HepG2 (cell line): ENCODE measurements around the gene TTC22. TPM values are rescaled to one million over a fixed set of nuclear protein-coding genes. Genes with fewer than 3 reads are reported as not detected.
A peak's percentile ranks its signal among the peaks of the same experiment; 100 is the strongest.

Experiments
- ATAC-seq: fragments of 200-7000 bp; cut with Tn5 transposase; 3 replicates; pipeline ENCODE4 v1.9.1; 2020; ENCODE audit warnings: mild to moderate bottlenecking, moderate library complexity
- BruUV-seq: library from RNA; stranded (reverse); fragments of 400-500 nt; replicated peaks from 2 replicates; lab custom pipeline; 2021; lab: Mats Ljungman, UMichigan
- CTCF ChIA-PET: fragments of 300-600 bp; formaldehyde crosslinking; extraction: SDS; loops from one replicate; lab custom pipeline; 2021; ENCODE audit warnings: low total read pairs, inconsistent platforms, low intra/inter-chr PET ratio; lab: Yijun Ruan, JAX
- POLR2A ChIA-PET: fragments of 350-600 bp; sonication (Branson Sonifier 250); formaldehyde crosslinking; loops from one replicate; lab custom pipeline; 2020; ENCODE audit warnings: antibody characterized with exemption, inconsistent platforms; lab: Yijun Ruan, JAX
- DNase-seq: peaks from one replicate; pipeline ENCODE4 v3.0.0-alpha.2; 2015; ENCODE audit warnings: low spot score
- FAIRE-seq: peaks from 3 replicates; lab custom pipeline; 2011; peaks lifted over from hg19 to GRCh38; lab: Jason Lieb, UNC
- H2AFZ ChIP-seq: one replicate; pipeline ENCODE4 v1.6.1; 2011; ENCODE audit warnings: low read length, inconsistent platforms
- H3K27ac ChIP-seq: fragments of 300-600 bp; 3 replicates; pipeline ENCODE4 v1.8.0; 2011; ENCODE audit warnings: mixed run types, mild to moderate bottlenecking, mixed read lengths, low read length, inconsistent platforms; ENCODE audit not compliant: insufficient read depth; ENCODE audit errors: extremely low read length
- H3K27me3 ChIP-seq, 2 experiments: fragments of 200-600 bp in 1 of 2; 2 replicates in 1 of 2; 3 replicates in 1 of 2; pipeline versions ENCODE4 v1.6.0 to v1.8.0; 2011; ENCODE audit warnings: low read length in 2 of 2, mild to moderate bottlenecking in 2 of 2, moderate library complexity in 2 of 2, inconsistent platforms in 1 of 2; ENCODE audit not compliant: insufficient read depth in 2 of 2, control insufficient read depth in 1 of 2
- H3K36me3 ChIP-seq, 2 experiments: fragments of 200-600 bp in 1 of 2; replicated peaks in 1 of 2; 2 replicates in 1 of 2; 3 replicates in 1 of 2; pipeline versions ENCODE4 v1.5.1 to v1.8.0; 2011; ENCODE audit warnings: low read length in 2 of 2, inconsistent platforms in 1 of 2; ENCODE audit not compliant: insufficient read depth in 2 of 2, control insufficient read depth in 1 of 2
- H3K4me1 ChIP-seq: 2 replicates; pipeline ENCODE4 v1.5.1; 2012; ENCODE audit warnings: low read length, inconsistent platforms; ENCODE audit not compliant: insufficient read depth
- H3K4me2 ChIP-seq: 2 replicates; pipeline ENCODE4 v1.6.0; 2011; ENCODE audit warnings: low read depth, low read length, inconsistent platforms
- H3K4me3 ChIP-seq, 3 experiments: fragments of 200-600 bp in 1 of 3; sonication (generic), shearing (Covaris generic) in 1 of 3; replicated peaks in 1 of 3; 2 replicates each; pipeline ENCODE4 v1.5.1; 2011 to 2016; ENCODE audit warnings: low read length in 3 of 3, inconsistent platforms in 2 of 3, low read depth in 2 of 3, mild to moderate bottlenecking in 2 of 3, control low read depth in 1 of 3, mixed read lengths in 1 of 3; ENCODE audit not compliant: insufficient read depth in 1 of 3
- H3K79me2 ChIP-seq: one replicate; pipeline ENCODE4 v1.6.1; 2011; ENCODE audit warnings: low read length, inconsistent platforms; ENCODE audit not compliant: insufficient read depth
- H3K9ac ChIP-seq: 2 replicates; pipeline ENCODE4 v1.6.0; 2011; ENCODE audit warnings: mild to moderate bottlenecking, low read depth, low read length, inconsistent platforms; ENCODE audit not compliant: insufficient read depth
- H3K9me3 ChIP-seq: 2 replicates; pipeline ENCODE4 v1.5.1; 2012; ENCODE audit warnings: mild to moderate bottlenecking, low read length
- H4K20me1 ChIP-seq: 2 replicates; pipeline ENCODE4 v1.6.0; 2011; ENCODE audit warnings: inconsistent platforms, mild to moderate bottlenecking, low read length, moderate library complexity; ENCODE audit not compliant: insufficient read depth
- GATAD2A ChIP-seq: IDR thresholded peaks from 2 replicates; pipeline ENCODE4 v1.6.1; 2016
- GZF1 ChIP-seq: sonication (generic); formaldehyde crosslinking; IDR thresholded peaks from 2 replicates; pipeline ENCODE4 v1.5.1; 2020; ENCODE audit warnings: mild to moderate bottlenecking, missing genetic modification reagents
- RBAK ChIP-seq: sonication (generic); formaldehyde crosslinking; IDR thresholded peaks from 2 replicates; pipeline ENCODE4 v1.5.1; 2020; ENCODE audit warnings: mild to moderate bottlenecking, missing genetic modification reagents
- SIN3B ChIP-seq: fragments of 150-350 bp; IDR thresholded peaks from 2 replicates; pipeline ENCODE4 v1.6.1; 2014; ENCODE audit warnings: low read length
- SMAD3 ChIP-seq: sonication (generic); formaldehyde crosslinking; IDR thresholded peaks from 2 replicates; pipeline ENCODE4 v1.4.0; 2020; ENCODE audit warnings: missing genetic modification reagents
- TERF1 ChIP-seq: sonication (generic); formaldehyde crosslinking; IDR thresholded peaks from 2 replicates; pipeline ENCODE4 v1.8.0; 2022; ENCODE audit warnings: mild to moderate bottlenecking, missing genetic modification reagents, moderate library complexity
- whole genome bisulfite sequencing: methylation state at CpG from one replicate; pipeline ENCODE4 v1.1.6; 2017; ENCODE audit warnings: low lambda C conversion rate; 5-methylcytosine and 5-hydroxymethylcytosine counted together
- in situ Hi-C: cut with HindIII; loops from 2 replicates; pipeline ENCODE4 v1.10.0; 2017; ENCODE audit warnings: low pct_unique_long_range_greater_than_20kb; ENCODE audit not compliant: extremely low pct_ligation_motif_present
- intact Hi-C: fragments of 100-400 bp; cut with micrococcal nuclease; formaldehyde crosslinking; loops from one replicate; pipeline ENCODE4 v1.10.0; 2022; ENCODE audit not compliant: unreplicated experiment
- polyA plus RNA-seq, 8 experiments: library from polyadenylated mRNA; depleted of rRNA in 3 of 8; stranded (reverse) in 7 of 8; unstranded in 1 of 8; fragments of >200 nt; fragmentation: Illumina TruSeq in 4 of 8; extraction: Trizol in 4 of 8; gene quantifications; 2 replicates each; pipeline versions ENCODE4 v1.2.1 to v1.2.3, GENCODE V29; 2011 to 2016; ENCODE audit warnings: low read depth in 4 of 8, missing spikeins in 1 of 8, mixed read lengths in 1 of 8; ENCODE audit not compliant: insufficient read depth in 1 of 8
- total RNA-seq, 5 experiments: library from RNA; depleted of rRNA; stranded (reverse); fragments of >200 nt; fragmentation: Illumina TruSeq; extraction: Trizol; gene quantifications; 2 replicates each; pipeline ENCODE4 v1.2.3, GENCODE V29; 2016; ENCODE audit warnings: low read depth in 1 of 5

The TTC22 gene
- total and polyA plus RNA-seq, 2 of the 13 experiments (the other 11 are each of a cell fraction or from before 2014, with no cell fraction given), result not detected

- TF ChIP-seq GZF1 (CRISPR knock-in tag), result no peak
Measured at GRCh38 chr1:54842206-54842915, 41.2 kb upstream of the TTC22 start (continued).

GRCh38 chr1:54839824-54840223 lies 38.7 kb upstream of the TTC22 start:
- CTCF ChIA-PET, result no interaction called here
- POLR2A ChIA-PET, result no interaction called here
- Histone ChIP-seq H3K36me3 (no peaks in the 10 kb centered on the region), H3K9me3 (no peaks in the 10 kb centered on the region), H3K27ac (no peak overlapping the region), H4K20me1 (no peaks in the 10 kb centered on the region), H3K4me2 (no peak overlapping the region)
- WGBS, result 39% methylated on average over 2 of the region's 2 CpGs
- DNase-seq (no peak), FAIRE-seq (no peak), ATAC-seq (no peak)
- BruUV-seq, result no TSS peak
- TF ChIP-seq TERF1 (CRISPR knock-in tag) (no peak), SIN3B (no peak)
- TF ChIP-seq, all 625 proteins: peak for 0
- in situ Hi-C loops, result no loop called here
- Histone ChIP-seq H3K4me3 (no peak overlapping the region), H3K4me1 (peaks cover 21% of the 10 kb centered on the region), H3K79me2 (no peaks in the 10 kb centered on the region), H2AFZ (no peak overlapping the region), H3K27me3 (peaks cover 0 to 15% of the 10 kb centered on the region in 2 experiments; a peak in 4 of 5 replicates), H3K9ac (no peak overlapping the region)
- intact Hi-C loops, result no loop called here

GRCh38 chr1:54838565-54839180 lies 37.5 kb upstream of the TTC22 start:
- H3K4me3 ChIP-seq, result no peak overlapping the region
- H4K20me1 ChIP-seq, result no peaks in the 10 kb centered on the region
- in situ Hi-C loops, result no loop called here
- no peaks in the 10 kb centered on the region for H3K36me3 ChIP-seq
- no peak for TF ChIP-seq GATAD2A (CRISPR knock-in tag)
- TF ChIP-seq RBAK (CRISPR knock-in tag), result peak; percentile 70; the same call in 1 of the 2 replicates
- TF ChIP-seq SMAD3 (CRISPR knock-in tag), result no peak
- POLR2A ChIA-PET, result no interaction called here
- no peak for FAIRE-seq
- H3K4me2 ChIP-seq, result no peak overlapping the region
- H3K9me3 ChIP-seq, result no peaks in the 10 kb centered on the region
- H3K27me3 ChIP-seq, result peaks cover 0 to 15% of the 10 kb centered on the region in 2 experiments; a peak in 4 of 5 replicates
- peaks cover 21% of the 10 kb centered on the region for H3K4me1 ChIP-seq
- no peak overlapping the region for H2AFZ ChIP-seq
- BruUV-seq, result no TSS peak
- no peak for ATAC-seq
- no peak overlapping the region for H3K27ac ChIP-seq
- CTCF ChIA-PET, result no interaction called here
- H3K79me2 ChIP-seq, result no peaks in the 10 kb centered on the region
- H3K9ac ChIP-seq, result no peak overlapping the region
- no peak for DNase-seq
- WGBS, result 49% methylated on average over 5 of the region's 5 CpGs
- intact Hi-C loops, result no loop called here
